Upper lobe of left lung (tissue), 4 donors: ENCODE measurements around the gene AMIGO1.

ENCODE experiments used
- CTCF ChIP-seq, 6 experiments: fragments of 450-650 bp in 4 of 6; fragments of 200-600 bp in 2 of 6; sonication (generic) in 2 of 6; IDR thresholded peaks; one replicate each; pipeline ENCODE4 v1.5.1; 2016 to 2019; ENCODE audit warnings: antibody characterized with exemption in 6 of 6
- EP300 ChIP-seq, 4 donors: sonication (generic); formaldehyde crosslinking; IDR thresholded peaks; one replicate each; pipeline ENCODE4 v1.5.1; 2017; ENCODE audit warnings: antibody characterized with exemption in 4 of 4, control low read depth in 2 of 4
- POLR2A ChIP-seq, 4 donors: fragments of 450-650 bp; IDR thresholded peaks; one replicate each; pipeline ENCODE4 v1.5.1; 2016 to 2017; ENCODE audit warnings: antibody characterized with exemption in 4 of 4, mild to moderate bottlenecking in 2 of 4
- POLR2AphosphoS5 ChIP-seq, 2 donors: sonication (generic); formaldehyde crosslinking; IDR thresholded peaks; one replicate each; pipeline ENCODE4 v1.5.1; 2017; ENCODE audit warnings: antibody characterized with exemption in 2 of 2

- TF ChIP-seq CTCF (IDR thresholded peaks at IDR 0.05) (no peak), EP300 (IDR thresholded peaks at IDR 0.05) (no peak), POLR2AphosphoS5 (IDR thresholded peaks at IDR 0.05) (no peak), POLR2A (IDR thresholded peaks at IDR 0.05) (no peak)
Observed at GRCh38 chr1:109476825-109477224, 32.7 kb downstream of the AMIGO1 start.
